Measurements from ENCODE around the gene LIN52.

The LIN52 gene

GRCh38 chr14:74195623-74196022, 110.9 kb downstream of the LIN52 start:
- no peak for DNase-seq

GRCh38 chr14:74198441-74199234, 113.9 kb downstream of the LIN52 start:
- no peak for DNase-seq

GRCh38 chr14:74202113-74202512, 117.4 kb downstream of the LIN52 start:
- DNase-seq: no peak

GRCh38 chr14:74203639-74204038, 118.9 kb downstream of the LIN52 start:
- DNase-seq: no peak

- no peak for DNase-seq
These were observed 119.7 kb downstream of the LIN52 start for GRCh38 chr14:74204491-74204890.

- DNase-seq: no peak
These were observed 121.1 kb downstream of the LIN52 start for GRCh38 chr14:74205882-74206281.

GRCh38 chr14:74207943-74208342, 123.2 kb downstream of the LIN52 start:
- peak; percentile 53 for DNase-seq

GRCh38 chr14:74208642-74209041, 123.9 kb downstream of the LIN52 start:
- no peak for DNase-seq

- no peak for DNase-seq
These were observed 127.3 kb downstream of the LIN52 start for GRCh38 chr14:74211945-74212580.

GRCh38 chr14:74213907-74214803, 129.4 kb downstream of the LIN52 start:
- peak; percentile 89 for DNase-seq

GRCh38 chr14:74216671-74217070, 131.9 kb downstream of the LIN52 start:
- DNase-seq: no peak

- peak; percentile 85 for DNase-seq
These were observed 133.1 kb downstream of the LIN52 start for GRCh38 chr14:74217672-74218448.

- DNase-seq: no peak
These were observed 133.7 kb downstream of the LIN52 start for GRCh38 chr14:74218462-74218861.

- DNase-seq: no peak
These were observed 134.8 kb downstream of the LIN52 start for GRCh38 chr14:74219277-74220205.

GRCh38 chr14:74220991-74221390, 136.2 kb downstream of the LIN52 start:
- DNase-seq: no peak

GRCh38 chr14:74221741-74222140, 137.0 kb downstream of the LIN52 start:
- DNase-seq: no peak

GRCh38 chr14:74223016-74223415, 138.3 kb downstream of the LIN52 start:
- no peak for DNase-seq

GRCh38 chr14:74231784-74232183, 147.0 kb downstream of the LIN52 start:
- DNase-seq: no peak

GRCh38 chr14:74235017-74235416, 150.3 kb downstream of the LIN52 start:
- no peak for DNase-seq

- no peak for DNase-seq
These were observed 152.7 kb downstream of the LIN52 start for GRCh38 chr14:74237441-74237840.

Data from NCI-H69 (cell line).